DOHH2 (cell line): ENCODE data around the gene PGBD5.

Source experiments
- EZH2phosphoT487 ChIP-seq: fragments of 200-600 bp; sonication (generic); IDR thresholded peaks from 2 replicates; pipeline ENCODE4 v1.6.1; 2017; ENCODE audit warnings: borderline replicate concordance, mild to moderate bottlenecking, antibody characterized with exemption, low read length, moderate library complexity, mixed read lengths
- TF ChIP-seq, protein P1 (sequence below): fragments of 200-600 bp; sonication (generic); IDR thresholded peaks from one replicate; pipeline ENCODE4 v1.5.1; 2014; ENCODE audit warnings: antibody characterized with exemption, mild to moderate bottlenecking, low read depth, low read length; ENCODE audit not compliant: poor library complexity, severe bottlenecking

DNA sequence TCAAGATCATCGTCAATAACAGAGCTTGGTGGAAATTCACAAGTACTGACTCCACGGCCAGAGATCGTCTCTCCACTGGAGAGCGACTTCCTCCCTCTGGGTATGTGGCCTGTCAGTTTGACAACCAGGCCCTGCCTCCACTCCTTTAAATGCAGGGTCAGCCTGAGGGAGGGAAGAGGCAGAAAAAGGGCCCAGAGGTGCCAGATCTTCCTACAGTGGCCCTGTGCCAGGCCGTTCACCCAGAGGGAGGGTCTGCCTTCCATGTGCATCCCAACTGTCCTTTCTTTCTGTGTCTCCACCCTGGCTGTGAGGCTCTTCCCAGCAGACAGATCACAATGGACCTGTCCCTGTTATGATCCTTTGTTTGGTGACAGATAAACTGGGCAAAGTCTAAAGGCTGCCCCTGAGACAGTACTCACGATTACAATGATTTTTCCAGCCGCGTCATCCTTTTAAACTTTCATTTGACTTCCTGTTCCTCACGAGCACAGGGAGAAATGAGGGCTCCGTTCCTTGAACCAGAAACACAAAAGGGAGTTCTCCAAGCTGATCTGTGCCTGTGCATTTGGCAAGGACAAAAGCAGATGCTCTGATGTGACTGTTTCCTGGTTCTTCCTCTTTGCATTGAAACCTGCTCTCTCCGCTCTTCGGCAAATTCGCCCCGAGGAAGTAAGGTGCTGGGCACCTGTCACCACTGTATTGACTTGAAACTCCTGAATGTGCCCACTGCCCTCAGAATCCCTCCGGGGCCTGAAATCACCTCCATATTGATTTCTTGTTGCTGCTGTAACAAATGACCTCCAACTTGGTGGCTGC lies 126.7 kb downstream of the PGBD5 start:
- TF ChIP-seq, protein P1, sequence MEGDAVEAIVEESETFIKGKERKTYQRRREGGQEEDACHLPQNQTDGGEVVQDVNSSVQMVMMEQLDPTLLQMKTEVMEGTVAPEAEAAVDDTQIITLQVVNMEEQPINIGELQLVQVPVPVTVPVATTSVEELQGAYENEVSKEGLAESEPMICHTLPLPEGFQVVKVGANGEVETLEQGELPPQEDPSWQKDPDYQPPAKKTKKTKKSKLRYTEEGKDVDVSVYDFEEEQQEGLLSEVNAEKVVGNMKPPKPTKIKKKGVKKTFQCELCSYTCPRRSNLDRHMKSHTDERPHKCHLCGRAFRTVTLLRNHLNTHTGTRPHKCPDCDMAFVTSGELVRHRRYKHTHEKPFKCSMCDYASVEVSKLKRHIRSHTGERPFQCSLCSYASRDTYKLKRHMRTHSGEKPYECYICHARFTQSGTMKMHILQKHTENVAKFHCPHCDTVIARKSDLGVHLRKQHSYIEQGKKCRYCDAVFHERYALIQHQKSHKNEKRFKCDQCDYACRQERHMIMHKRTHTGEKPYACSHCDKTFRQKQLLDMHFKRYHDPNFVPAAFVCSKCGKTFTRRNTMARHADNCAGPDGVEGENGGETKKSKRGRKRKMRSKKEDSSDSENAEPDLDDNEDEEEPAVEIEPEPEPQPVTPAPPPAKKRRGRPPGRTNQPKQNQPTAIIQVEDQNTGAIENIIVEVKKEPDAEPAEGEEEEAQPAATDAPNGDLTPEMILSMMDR = no peak
- no peak for TF ChIP-seq EZH2phosphoT487
